GM12878 (cell line): Measurements from ENCODE around the gene TNFRSF14. TPM values are rescaled to one million over a fixed set of nuclear protein-coding genes. Genes with fewer than 3 reads are reported as not detected.

ENCODE experiments used
- polyA plus RNA-seq, 11 experiments: library from polyadenylated mRNA; depleted of rRNA in 4 of 11; unstranded in 6 of 11; stranded (reverse) in 5 of 11; fragments of >200 nt; fragmentation: Nextera tagmentation in 4 of 11; fragmentation: Illumina TruSeq in 1 of 11; extraction: Ambion mirVana in 4 of 11; extraction: Trizol in 1 of 11; gene quantifications; 1 replicate in 1 of 11; 2 replicates in 10 of 11; pipeline versions ENCODE4 v1.2.1 to v1.2.3, GENCODE V29; 2011 to 2016; ENCODE audit warnings: inconsistent platforms in 2 of 11, missing spikeins in 2 of 11, low read depth in 1 of 11
- total RNA-seq, 4 experiments: library from RNA; depleted of rRNA in 3 of 4; stranded (reverse); fragments of >200 nt in 3 of 4; fragmentation: Illumina TruSeq in 1 of 4; extraction: Trizol in 1 of 4; gene quantifications; 2 replicates each; pipeline versions ENCODE4 v1.2.1 to v1.2.3, GENCODE V29; 2013 to 2021

TNFRSF14 gene
- total and polyA plus RNA-seq, 10 of the 15 experiments (the other 5 are each of a cell fraction or from before 2014, with no cell fraction given): 0.43 to 114 (median 41.5) TPM

Other genes with a start within 250 kb of the TNFRSF14 start
Only the 7 nearest of the 9 such genes appear.
- 82.1 and 105 TPM in 2 replicates for gene RER1, start 164.5 kb upstream of the TNFRSF14 start, total RNA-seq (2014; rRNA removed)
- gene RER1, start 164.5 kb upstream of the TNFRSF14 start, total RNA-seq (2014; rRNA removed; fragmentation: Illumina TruSeq; extraction: Trizol): 80.8 and 84.8 TPM in 2 replicates
- gene RER1, start 164.5 kb upstream of the TNFRSF14 start, total RNA-seq (2021): 145 and 149 TPM in 2 replicates
- gene RER1, start 164.5 kb upstream of the TNFRSF14 start, polyA plus RNA-seq (2011; rRNA removed): 194 and 216 TPM in 2 replicates
- 172 and 189 TPM in 2 replicates for gene RER1, start 164.5 kb upstream of the TNFRSF14 start, polyA plus RNA-seq (2014; fragmentation: Illumina TruSeq; extraction: Trizol)
- 10 to 100 TPM; 29.2 to 48.5 TPM for gene RER1, start 164.5 kb upstream of the TNFRSF14 start, polyA plus RNA-seq (2014; fragmentation: Nextera tagmentation; extraction: Ambion mirVana)
- gene RER1, start 164.5 kb upstream of the TNFRSF14 start, polyA plus RNA-seq (2014; rRNA removed): 105 and 124 TPM in 2 replicates
- gene RER1, start 164.5 kb upstream of the TNFRSF14 start, polyA plus RNA-seq (2016; fragmentation: Nextera tagmentation; extraction: Ambion mirVana): 100 to 1,000 TPM; 268 to 274 TPM
- 23.7 and 24.9 TPM in 2 replicates for gene PEX10, start 143.8 kb upstream of the TNFRSF14 start, total RNA-seq (2014; rRNA removed)
- 7.4 TPM in 2 replicates for gene PEX10, start 143.8 kb upstream of the TNFRSF14 start, total RNA-seq (2014; rRNA removed; fragmentation: Illumina TruSeq; extraction: Trizol)
- gene PEX10, start 143.8 kb upstream of the TNFRSF14 start, total RNA-seq (2021): 16.4 and 16.8 TPM in 2 replicates
- 4.3 and 6.1 TPM in 2 replicates for gene PEX10, start 143.8 kb upstream of the TNFRSF14 start, polyA plus RNA-seq (2011; rRNA removed)
- gene PEX10, start 143.8 kb upstream of the TNFRSF14 start, polyA plus RNA-seq (2014; fragmentation: Illumina TruSeq; extraction: Trizol): 3.8 and 5.6 TPM in 2 replicates
- under 1 TPM in 1 of 2 experiments, not detected in 1; 0.24 TPM for gene PEX10, start 143.8 kb upstream of the TNFRSF14 start, polyA plus RNA-seq (2014; fragmentation: Nextera tagmentation; extraction: Ambion mirVana)
- 19.4 and 20.8 TPM in 2 replicates for gene PEX10, start 143.8 kb upstream of the TNFRSF14 start, polyA plus RNA-seq (2014; rRNA removed)
- 10 to 100 TPM; 18.9 to 19.7 TPM for gene PEX10, start 143.8 kb upstream of the TNFRSF14 start, polyA plus RNA-seq (2016; fragmentation: Nextera tagmentation; extraction: Ambion mirVana)
- 0.11 and 0.73 TPM in 2 replicates for gene PLCH2, start 80.1 kb upstream of the TNFRSF14 start, total RNA-seq (2014; rRNA removed)
- 0.04 and 0.05 TPM in 2 replicates for gene PLCH2, start 80.1 kb upstream of the TNFRSF14 start, total RNA-seq (2014; rRNA removed; fragmentation: Illumina TruSeq; extraction: Trizol)
- 0.62 and 0.74 TPM in 2 replicates for gene PLCH2, start 80.1 kb upstream of the TNFRSF14 start, total RNA-seq (2021)
- 0.24 and 0.30 TPM in 2 replicates for gene PLCH2, start 80.1 kb upstream of the TNFRSF14 start, polyA plus RNA-seq (2011; rRNA removed)
- gene PLCH2, start 80.1 kb upstream of the TNFRSF14 start, polyA plus RNA-seq (2014; fragmentation: Illumina TruSeq; extraction: Trizol): 0.12 TPM in 1 of 2 replicates, not detected in the other
- gene PLCH2, start 80.1 kb upstream of the TNFRSF14 start, polyA plus RNA-seq (2014; fragmentation: Nextera tagmentation; extraction: Ambion mirVana): not detected
- gene PLCH2, start 80.1 kb upstream of the TNFRSF14 start, polyA plus RNA-seq (2014; rRNA removed): 0.53 and 1.1 TPM in 2 replicates
- gene PLCH2, start 80.1 kb upstream of the TNFRSF14 start, polyA plus RNA-seq (2016; fragmentation: Nextera tagmentation; extraction: Ambion mirVana): under 1 TPM in 1 of 2 experiments, not detected in 1; 0.03 TPM
- 24.1 and 24.9 TPM in 2 replicates for gene PANK4, start 29.8 kb upstream of the TNFRSF14 start, total RNA-seq (2014; rRNA removed)
- gene PANK4, start 29.8 kb upstream of the TNFRSF14 start, total RNA-seq (2014; rRNA removed; fragmentation: Illumina TruSeq; extraction: Trizol): 10.4 and 10.6 TPM in 2 replicates
- 25.8 and 38.0 TPM in 2 replicates for gene PANK4, start 29.8 kb upstream of the TNFRSF14 start, total RNA-seq (2021)
- gene PANK4, start 29.8 kb upstream of the TNFRSF14 start, polyA plus RNA-seq (2011; rRNA removed): 12.4 and 27.0 TPM in 2 replicates
- gene PANK4, start 29.8 kb upstream of the TNFRSF14 start, polyA plus RNA-seq (2014; fragmentation: Illumina TruSeq; extraction: Trizol): 11.1 and 15.0 TPM in 2 replicates
- 1 to 10 TPM in 1 of 2 experiments, under 1 TPM in 1; 0.35 to 1.5 TPM for gene PANK4, start 29.8 kb upstream of the TNFRSF14 start, polyA plus RNA-seq (2014; fragmentation: Nextera tagmentation; extraction: Ambion mirVana)
- 25.0 and 27.2 TPM in 2 replicates for gene PANK4, start 29.8 kb upstream of the TNFRSF14 start, polyA plus RNA-seq (2014; rRNA removed)
- 10 to 100 TPM; 18.2 to 19.0 TPM for gene PANK4, start 29.8 kb upstream of the TNFRSF14 start, polyA plus RNA-seq (2016; fragmentation: Nextera tagmentation; extraction: Ambion mirVana)
- 0.22 TPM in 1 of 2 replicates, not detected in the other for gene HES5, start 26.1 kb upstream of the TNFRSF14 start, total RNA-seq (2014; rRNA removed)
- not detected in 2 replicates for gene HES5, start 26.1 kb upstream of the TNFRSF14 start, total RNA-seq (2014; rRNA removed; fragmentation: Illumina TruSeq; extraction: Trizol)
- 0.15 TPM in 1 of 2 replicates, not detected in the other for gene HES5, start 26.1 kb upstream of the TNFRSF14 start, total RNA-seq (2021)
- not detected in 2 replicates for gene HES5, start 26.1 kb upstream of the TNFRSF14 start, polyA plus RNA-seq (2011; rRNA removed)
- not detected in 2 replicates for gene HES5, start 26.1 kb upstream of the TNFRSF14 start, polyA plus RNA-seq (2014; fragmentation: Illumina TruSeq; extraction: Trizol)
- not detected for gene HES5, start 26.1 kb upstream of the TNFRSF14 start, polyA plus RNA-seq (2014; fragmentation: Nextera tagmentation; extraction: Ambion mirVana)
- 0.12 TPM in 1 of 2 replicates, not detected in the other for gene HES5, start 26.1 kb upstream of the TNFRSF14 start, polyA plus RNA-seq (2014; rRNA removed)
- gene HES5, start 26.1 kb upstream of the TNFRSF14 start, polyA plus RNA-seq (2016; fragmentation: Nextera tagmentation; extraction: Ambion mirVana): not detected
- 4.2 TPM in 2 replicates for gene PRXL2B, start 30.4 kb downstream of the TNFRSF14 start, total RNA-seq (2014; rRNA removed)
- 1.8 and 1.9 TPM in 2 replicates for gene PRXL2B, start 30.4 kb downstream of the TNFRSF14 start, total RNA-seq (2014; rRNA removed; fragmentation: Illumina TruSeq; extraction: Trizol)
- 5.6 and 7.6 TPM in 2 replicates for gene PRXL2B, start 30.4 kb downstream of the TNFRSF14 start, total RNA-seq (2021)
- 3.1 and 5.0 TPM in 2 replicates for gene PRXL2B, start 30.4 kb downstream of the TNFRSF14 start, polyA plus RNA-seq (2011; rRNA removed)
- gene PRXL2B, start 30.4 kb downstream of the TNFRSF14 start, polyA plus RNA-seq (2014; fragmentation: Illumina TruSeq; extraction: Trizol): 1.3 and 2.7 TPM in 2 replicates
- gene PRXL2B, start 30.4 kb downstream of the TNFRSF14 start, polyA plus RNA-seq (2014; fragmentation: Nextera tagmentation; extraction: Ambion mirVana): under 1 TPM; 0.44 to 0.53 TPM
- gene PRXL2B, start 30.4 kb downstream of the TNFRSF14 start, polyA plus RNA-seq (2014; rRNA removed): 5.5 and 6.8 TPM in 2 replicates
- 1 to 10 TPM; 3.8 to 4.8 TPM for gene PRXL2B, start 30.4 kb downstream of the TNFRSF14 start, polyA plus RNA-seq (2016; fragmentation: Nextera tagmentation; extraction: Ambion mirVana)
- not detected in 2 replicates for gene MMEL1, start 76.6 kb downstream of the TNFRSF14 start, total RNA-seq (2014; rRNA removed)
- gene MMEL1, start 76.6 kb downstream of the TNFRSF14 start, total RNA-seq (2014; rRNA removed; fragmentation: Illumina TruSeq; extraction: Trizol): not detected in 2 replicates
- not detected in 2 replicates for gene MMEL1, start 76.6 kb downstream of the TNFRSF14 start, total RNA-seq (2021)
- gene MMEL1, start 76.6 kb downstream of the TNFRSF14 start, polyA plus RNA-seq (2011; rRNA removed): 0.11 and 0.13 TPM in 2 replicates
- gene MMEL1, start 76.6 kb downstream of the TNFRSF14 start, polyA plus RNA-seq (2014; fragmentation: Illumina TruSeq; extraction: Trizol): not detected in 2 replicates
- not detected for gene MMEL1, start 76.6 kb downstream of the TNFRSF14 start, polyA plus RNA-seq (2014; fragmentation: Nextera tagmentation; extraction: Ambion mirVana)
- not detected in 2 replicates for gene MMEL1, start 76.6 kb downstream of the TNFRSF14 start, polyA plus RNA-seq (2014; rRNA removed)
- gene MMEL1, start 76.6 kb downstream of the TNFRSF14 start, polyA plus RNA-seq (2016; fragmentation: Nextera tagmentation; extraction: Ambion mirVana): not detected